Testis (tissue), 3 donors: ENCODE results near the gene ZNF208. TPM values are rescaled to one million over a fixed set of nuclear protein-coding genes. Genes with fewer than 3 reads are reported as not detected.

Experiments used
- DNase-seq: peaks from one replicate; pipeline ENCODE4 v3.0.0-alpha.2; 2019
- H3K27ac ChIP-seq, 2 donors: fragments of 200-600 bp; sonication (generic); one replicate each; pipeline ENCODE4 v1.5.1; 2019
- H3K27me3 ChIP-seq: fragments of 200-600 bp; sonication (generic); one replicate; pipeline ENCODE4 v1.5.1; 2019
- H3K36me3 ChIP-seq: fragments of 200-600 bp; sonication (generic); one replicate; pipeline ENCODE4 v1.5.1; 2017; ENCODE audit warnings: low read depth; ENCODE audit errors: missing control alignments
- H3K4me1 ChIP-seq: fragments of 200-600 bp; sonication (generic); one replicate; pipeline ENCODE4 v1.5.1; 2019
- H3K4me3 ChIP-seq, 2 donors: fragments of 200-600 bp; sonication (generic); one replicate each; pipeline ENCODE4 v1.5.1; 2017 to 2019
- H3K9me3 ChIP-seq: fragments of 200-600 bp; sonication (generic); one replicate; pipeline ENCODE4 v1.5.1; 2017
- CTCF ChIP-seq, 3 experiments: fragments of 450-650 bp in 2 of 3; fragments of 200-600 bp in 1 of 3; sonication (generic) in 1 of 3; IDR thresholded peaks; one replicate each; pipeline ENCODE4 v1.5.1; 2016 to 2019; ENCODE audit warnings: antibody characterized with exemption in 3 of 3, mild to moderate bottlenecking in 2 of 3, moderate library complexity in 1 of 3
- POLR2A ChIP-seq: fragments of 450-650 bp; IDR thresholded peaks from one replicate; pipeline ENCODE4 v1.6.1; 2017; ENCODE audit warnings: antibody characterized with exemption, mild to moderate bottlenecking, moderate library complexity
- WGBS, 2 donors: methylation state at CpG; one replicate each; pipeline ENCODE4 v1.1.5; 2018; 5-methylcytosine and 5-hydroxymethylcytosine counted together
- intact Hi-C: fragments of 100-400 bp; cut with DNase I; formaldehyde crosslinking; loops from one replicate; pipeline ENCODE4 v1.15.1; 2023; ENCODE audit warnings: low total_unique reads
- polyA plus RNA-seq: library from polyadenylated mRNA; stranded (reverse); fragments of 350-450 nt; fragmentation: Illumina TruSeq; extraction: RNeasy Lipid Tissue Mini Kit (QIAGEN cat#74804); gene quantifications from one replicate; pipeline ENCODE4 v1.2.3, GENCODE V29; 2014; ENCODE audit warnings: low read depth, low replicate concordance; ENCODE audit not compliant: insufficient read depth
- total RNA-seq, 2 donors: library from RNA; depleted of rRNA; stranded (reverse); fragments of >200 nt; gene quantifications; one replicate each; pipeline ENCODE4 v1.2.3, GENCODE V29; 2016

ZNF208 gene
- total and polyA plus RNA-seq, 3 donors from 2014 or later, result 11.8 to 48.2 (median 27.6) TPM

GRCh38 chr19:21970466-21970865 is 40.3 kb downstream of the ZNF208 start:
- DNase-seq, result no peak
- Histone ChIP-seq H3K36me3 (no peaks in the 10 kb centered on the region), H3K4me1 (no peaks in the 10 kb centered on the region), H3K27ac (no peak overlapping the region), H3K27me3 (no peaks in the 10 kb centered on the region), H3K9me3 (no peaks in the 10 kb centered on the region), H3K4me3 (no peak overlapping the region)
- TF ChIP-seq POLR2A (no peak), CTCF (IDR thresholded peaks at IDR 0.05) (no peak)
- 90 to 91% methylated on average over 1 of the region's 1 CpG for WGBS, 2 donors
- intact Hi-C loops, result no loop called here

- TF ChIP-seq POLR2A, result no peak
- TF ChIP-seq CTCF (IDR thresholded peaks at IDR 0.05), result no peak
- H3K4me1 ChIP-seq, result no peaks in the 10 kb centered on the region
- intact Hi-C loops, result no loop called here
- no peaks in the 10 kb centered on the region for H3K9me3 ChIP-seq
- no peak for DNase-seq
- no peak overlapping the region for H3K4me3 ChIP-seq
- H3K36me3 ChIP-seq, result no peaks in the 10 kb centered on the region
- no peak overlapping the region for H3K27ac ChIP-seq
- no peaks in the 10 kb centered on the region for H3K27me3 ChIP-seq
- 49 to 63% methylated on average over 8 of the region's 8 CpGs for WGBS, 2 donors
Observed at GRCh38 chr19:21947775-21948174, 63.0 kb downstream of the ZNF208 start.

- 56 to 66% methylated on average over 14 to 30 of the region's 30 CpGs for WGBS, 2 donors
Observed at GRCh38 chr19:21940684-21941083, 70.1 kb downstream of the ZNF208 start.

GRCh38 chr19:21934593-21934992 is 76.2 kb downstream of the ZNF208 start:
- H3K27ac ChIP-seq, result no peak overlapping the region
- no peaks in the 10 kb centered on the region for H3K27me3 ChIP-seq
- no peaks in the 10 kb centered on the region for H3K36me3 ChIP-seq
- 70 to 75% methylated on average over 4 of the region's 4 CpGs for WGBS, 2 donors
- DNase-seq, result no peak
- intact Hi-C loops, result no loop called here
- no peaks in the 10 kb centered on the region for H3K9me3 ChIP-seq
- TF ChIP-seq POLR2A (no peak), CTCF (IDR thresholded peaks at IDR 0.05) (no peak)
- H3K4me3 ChIP-seq, result no peak overlapping the region
- no peaks in the 10 kb centered on the region for H3K4me1 ChIP-seq

More at GRCh38 chr19:21940684-21941083, 70.1 kb downstream of the ZNF208 start:
- no peak overlapping the region for H3K27ac ChIP-seq
- no peaks in the 10 kb centered on the region for H3K9me3 ChIP-seq
- H3K27me3 ChIP-seq, result no peaks in the 10 kb centered on the region
- DNase-seq, result peak; percentile 21
- H3K4me1 ChIP-seq, result no peaks in the 10 kb centered on the region
- H3K36me3 ChIP-seq, result no peaks in the 10 kb centered on the region
- intact Hi-C loops, result no loop called here
- no peak for TF ChIP-seq CTCF (IDR thresholded peaks at IDR 0.05)
- H3K4me3 ChIP-seq, result peak overlapping the region; percentile 40 to 41

- Histone ChIP-seq H3K4me1 (no peaks in the 10 kb centered on the region), H3K27ac (no peak overlapping the region), H3K27me3 (no peaks in the 10 kb centered on the region), H3K36me3 (no peaks in the 10 kb centered on the region), H3K9me3 (no peaks in the 10 kb centered on the region), H3K4me3 (no peak overlapping the region)
- 95 to 96% methylated on average over 5 of the region's 5 CpGs for WGBS, 2 donors
- no peak for DNase-seq
- intact Hi-C loops, result no loop called here
- TF ChIP-seq CTCF (IDR thresholded peaks at IDR 0.05) (no peak), POLR2A (no peak)
Observed at GRCh38 chr19:21934131-21934530, 76.6 kb downstream of the ZNF208 start.
